ENCODE data around the gene SLC25A4.

GRCh38 chr4:185139736-185140135 is 3.3 kb upstream of the SLC25A4 start:
- no peak for TF ChIP-seq POLR2A (IDR thresholded peaks at IDR 0.05)
- TF ChIP-seq CTCF (IDR thresholded peaks at IDR 0.05), result no peak
